Loucy (cell line): Measurements from ENCODE around the gene PXN.

Experiments used
- CTCF ChIP-seq: fragments of 200-600 bp; sonication (generic); conservative IDR thresholded peaks from 2 replicates; pipeline ENCODE4 v1.5.1; 2014; ENCODE audit warnings: mild to moderate bottlenecking, antibody characterized with exemption, low read length
- EZH2phosphoT487 ChIP-seq: fragments of 200-600 bp; IDR thresholded peaks from 2 replicates; pipeline ENCODE4 v1.6.1; 2018; ENCODE audit warnings: antibody characterized with exemption, mild to moderate bottlenecking, moderate library complexity, borderline replicate concordance

- TF ChIP-seq CTCF = no peak
- no peak for TF ChIP-seq EZH2phosphoT487
Measured at GRCh38 chr12:120218680-120219606, 46.6 kb downstream of the PXN start.
